NB4 (cell line): ENCODE data around the gene EXOC4.

Experiments used
- POLR2A ChIP-seq: IDR thresholded peaks from 2 replicates; pipeline ENCODE4 v1.6.1; 2011; ENCODE audit warnings: mild to moderate bottlenecking; ENCODE audit not compliant: insufficient read length; ENCODE audit errors: extremely low read depth
- TF ChIP-seq, protein P1 (sequence below): IDR thresholded peaks from 2 replicates; pipeline ENCODE4 v1.6.1; 2011; ENCODE audit warnings: low read depth, low read length
- TF ChIP-seq, protein P2 (sequence below): IDR thresholded peaks from one replicate; pipeline ENCODE4 v1.5.1; 2012; ENCODE audit warnings: low read depth, low read length

GRCh38 chr7:133976140-133976539 lies 723.3 kb downstream of the EXOC4 start:
- TF ChIP-seq, protein P1, sequence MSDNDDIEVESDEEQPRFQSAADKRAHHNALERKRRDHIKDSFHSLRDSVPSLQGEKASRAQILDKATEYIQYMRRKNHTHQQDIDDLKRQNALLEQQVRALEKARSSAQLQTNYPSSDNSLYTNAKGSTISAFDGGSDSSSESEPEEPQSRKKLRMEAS: no peak
- TF ChIP-seq, protein P2, sequence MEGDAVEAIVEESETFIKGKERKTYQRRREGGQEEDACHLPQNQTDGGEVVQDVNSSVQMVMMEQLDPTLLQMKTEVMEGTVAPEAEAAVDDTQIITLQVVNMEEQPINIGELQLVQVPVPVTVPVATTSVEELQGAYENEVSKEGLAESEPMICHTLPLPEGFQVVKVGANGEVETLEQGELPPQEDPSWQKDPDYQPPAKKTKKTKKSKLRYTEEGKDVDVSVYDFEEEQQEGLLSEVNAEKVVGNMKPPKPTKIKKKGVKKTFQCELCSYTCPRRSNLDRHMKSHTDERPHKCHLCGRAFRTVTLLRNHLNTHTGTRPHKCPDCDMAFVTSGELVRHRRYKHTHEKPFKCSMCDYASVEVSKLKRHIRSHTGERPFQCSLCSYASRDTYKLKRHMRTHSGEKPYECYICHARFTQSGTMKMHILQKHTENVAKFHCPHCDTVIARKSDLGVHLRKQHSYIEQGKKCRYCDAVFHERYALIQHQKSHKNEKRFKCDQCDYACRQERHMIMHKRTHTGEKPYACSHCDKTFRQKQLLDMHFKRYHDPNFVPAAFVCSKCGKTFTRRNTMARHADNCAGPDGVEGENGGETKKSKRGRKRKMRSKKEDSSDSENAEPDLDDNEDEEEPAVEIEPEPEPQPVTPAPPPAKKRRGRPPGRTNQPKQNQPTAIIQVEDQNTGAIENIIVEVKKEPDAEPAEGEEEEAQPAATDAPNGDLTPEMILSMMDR: no peak
- TF ChIP-seq POLR2A: no peak
